ENCODE measurements around the gene ABITRAM. TPM values are rescaled to one million over a fixed set of nuclear protein-coding genes. Genes with fewer than 3 reads are reported as not detected.

The ABITRAM gene
- total and polyA plus RNA-seq, 2 of the 13 experiments (the other 11 are each of a cell fraction or from before 2014, with no cell fraction given): 10.2 to 21.6 TPM

- peak; percentile 84; the same call in 1 of the 2 replicates for TF ChIP-seq ZNF142 (CRISPR knock-in tag; IDR thresholded peaks at IDR 0.05)
- peak; percentile 83; the same call in 1 of the 2 replicates for TF ChIP-seq ZZZ3 (CRISPR knock-in tag; IDR thresholded peaks at IDR 0.05; ENCODE audit: borderline replicate concordance)
- no peak for TF ChIP-seq TCF12 (IDR thresholded peaks at IDR 0.05)
- TF ChIP-seq TCF12 (CRISPR knock-in tag; IDR thresholded peaks at IDR 0.05): no peak; the same call in 1 of the 2 replicates
- peak; percentile 16; the same call in 1 of the 2 replicates for TF ChIP-seq HBP1 (CRISPR knock-in tag; IDR thresholded peaks at IDR 0.05; ENCODE audit: low read depth)
- peak; percentile 54; the same call in 1 of the 2 replicates for TF ChIP-seq ZNF598 (CRISPR knock-in tag; IDR thresholded peaks at IDR 0.05; ENCODE audit: borderline replicate concordance)
- peak; percentile 74 for TF ChIP-seq ZNF292 (CRISPR knock-in tag; IDR thresholded peaks at IDR 0.05; ENCODE audit: borderline replicate concordance, low read depth)
- 0 out of 2 replicates have a peak, but pooled peaks have one; percentile 48 for TF ChIP-seq ZNF709 (CRISPR knock-in tag; IDR thresholded peaks at IDR 0.05)
- TF ChIP-seq ZBTB20 (CRISPR knock-in tag; IDR thresholded peaks at IDR 0.05; ENCODE audit: borderline replicate concordance, low read depth): 0 out of 2 replicates have a peak, but pooled peaks have one; percentile 51
- no peak for TF ChIP-seq ZNF781 (CRISPR knock-in tag; IDR thresholded peaks at IDR 0.05; ENCODE audit: borderline replicate concordance, not compliant biosample characterization)
- TF ChIP-seq, protein P1, sequence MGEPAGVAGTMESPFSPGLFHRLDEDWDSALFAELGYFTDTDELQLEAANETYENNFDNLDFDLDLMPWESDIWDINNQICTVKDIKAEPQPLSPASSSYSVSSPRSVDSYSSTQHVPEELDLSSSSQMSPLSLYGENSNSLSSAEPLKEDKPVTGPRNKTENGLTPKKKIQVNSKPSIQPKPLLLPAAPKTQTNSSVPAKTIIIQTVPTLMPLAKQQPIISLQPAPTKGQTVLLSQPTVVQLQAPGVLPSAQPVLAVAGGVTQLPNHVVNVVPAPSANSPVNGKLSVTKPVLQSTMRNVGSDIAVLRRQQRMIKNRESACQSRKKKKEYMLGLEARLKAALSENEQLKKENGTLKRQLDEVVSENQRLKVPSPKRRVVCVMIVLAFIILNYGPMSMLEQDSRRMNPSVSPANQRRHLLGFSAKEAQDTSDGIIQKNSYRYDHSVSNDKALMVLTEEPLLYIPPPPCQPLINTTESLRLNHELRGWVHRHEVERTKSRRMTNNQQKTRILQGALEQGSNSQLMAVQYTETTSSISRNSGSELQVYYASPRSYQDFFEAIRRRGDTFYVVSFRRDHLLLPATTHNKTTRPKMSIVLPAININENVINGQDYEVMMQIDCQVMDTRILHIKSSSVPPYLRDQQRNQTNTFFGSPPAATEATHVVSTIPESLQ (CRISPR knock-in tag; conservative IDR thresholded peaks at IDR 0.05): no peak
- TF ChIP-seq GZF1 (CRISPR knock-in tag; IDR thresholded peaks at IDR 0.05): no peak
- 0 out of 2 replicates have a peak, but pooled peaks have one; percentile 61 for TF ChIP-seq ZNF678 (CRISPR knock-in tag; IDR thresholded peaks at IDR 0.05)
- peak; percentile 87; the same call in 1 of the 2 replicates for TF ChIP-seq SATB2 (CRISPR knock-in tag; IDR thresholded peaks at IDR 0.05)
- TF ChIP-seq CHCHD3 (CRISPR knock-in tag; IDR thresholded peaks at IDR 0.05): 0 out of 2 replicates have a peak, but pooled peaks have one; percentile 32
- TF ChIP-seq HOXA9 (CRISPR knock-in tag; IDR thresholded peaks at IDR 0.05; ENCODE audit: borderline replicate concordance): peak; percentile 72; the same call in 1 of the 2 replicates
- TF ChIP-seq, protein P2, sequence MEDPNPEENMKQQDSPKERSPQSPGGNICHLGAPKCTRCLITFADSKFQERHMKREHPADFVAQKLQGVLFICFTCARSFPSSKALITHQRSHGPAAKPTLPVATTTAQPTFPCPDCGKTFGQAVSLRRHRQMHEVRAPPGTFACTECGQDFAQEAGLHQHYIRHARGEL (CRISPR knock-in tag; IDR thresholded peaks at IDR 0.05): peak; percentile 49; the same call in 1 of the 2 replicates
- no peak for TF ChIP-seq ZNF256 (CRISPR knock-in tag; conservative IDR thresholded peaks at IDR 0.05)
- TF ChIP-seq ZNF607 (CRISPR knock-in tag; IDR thresholded peaks at IDR 0.05; ENCODE audit: borderline replicate concordance): peak; percentile 59
- peak; percentile 72 for TF ChIP-seq YEATS4 (CRISPR knock-in tag; IDR thresholded peaks at IDR 0.05; ENCODE audit: borderline replicate concordance)
Observed at GRCh38 chr9:108933718-108934322, 380 bp upstream of the ABITRAM start, which contains the start of gene ELP1 (continued).
